ENCODE measurements around the gene ALG1L2. TPM values are rescaled to one million over a fixed set of nuclear protein-coding genes. Genes with fewer than 3 reads are reported as not detected.
A peak's percentile ranks its signal among the peaks of the same experiment; 100 is the strongest.
"Not testable (repeated sequence)": the region's sequence is repeated elsewhere in the genome, so short reads cannot be mapped to it uniquely, and the experiment has no call there.

The ALG1L2 gene
- total and polyA plus RNA-seq, 2 of the 8 experiments (the other 6 are each of a cell fraction or from before 2014, with no cell fraction given), result 0.15 to 1.7 TPM

- H2BK120ac ChIP-seq (replicated peaks; ENCODE audit: low read depth, low read length); FAIRE-seq; CTCF ChIA-PET (ENCODE audit: partially characterized antibody); H2BK20ac ChIP-seq (ENCODE audit: low read length); H3K36me3 ChIP-seq (ENCODE audit: control insufficient read depth in 2 of 4, insufficient read depth in 4 of 4, low read length in 3 of 4); H2AFZ ChIP-seq (ENCODE audit: low read length); H3K4ac ChIP-seq (replicated peaks; ENCODE audit: insufficient read length, low read depth, low read length); H2BK12ac ChIP-seq (ENCODE audit: low read depth, low read length); POLR2A ChIA-PET (ENCODE audit: partially characterized antibody); H3K4me1 ChIP-seq (replicated peaks in 1 of 4; ENCODE audit: control insufficient read depth in 3 of 4, insufficient read depth in 4 of 4, low read length in 3 of 4); H3K79me1 ChIP-seq (ENCODE audit: low read depth, low read length); H4K20me1 ChIP-seq (replicated peaks in 1 of 2; ENCODE audit: control insufficient read depth in 1 of 2, insufficient read depth in 2 of 2, low read length in 2 of 2); H3K23ac ChIP-seq (ENCODE audit: insufficient read length); H2AK5ac ChIP-seq (ENCODE audit: low read depth, low read length); H3K27me3 ChIP-seq (replicated peaks in 1 of 4; ENCODE audit: control insufficient read depth in 3 of 4, extremely low read depth in 1 of 4, insufficient read depth in 3 of 4, low read length in 3 of 4); H3K18ac ChIP-seq (ENCODE audit: extremely low read depth, low read length); H3K14ac ChIP-seq (ENCODE audit: insufficient read length); H3K27ac ChIP-seq (ENCODE audit: low read depth, low read length); H3K23me2 ChIP-seq (ENCODE audit: low read depth, low read length); H3K9me3 ChIP-seq (ENCODE audit: insufficient read depth in 2 of 2, low read depth in 1 of 2, low read length in 1 of 2); H3K79me2 ChIP-seq (ENCODE audit: control insufficient read depth in 1 of 2, insufficient read depth in 2 of 2, low read length in 2 of 2); H2BK5ac ChIP-seq (ENCODE audit: low read depth, low read length); H4K8ac ChIP-seq (ENCODE audit: extremely low read depth, insufficient read depth, low read length); H4K91ac ChIP-seq (replicated peaks; ENCODE audit: insufficient read length, low read length); H4K5ac ChIP-seq (ENCODE audit: insufficient read length, low read depth, low read length); H2BK15ac ChIP-seq (ENCODE audit: low read length); H3K56ac ChIP-seq (replicated peaks; ENCODE audit: insufficient read length, low read depth, low read length): not testable (repeated sequence)
- 9% methylated on average over 18 of the region's 19 CpGs; no CpG with 5 or more reads in 1 of the 2 experiments for WGBS, 2 experiments (ENCODE audit: extremely low coverage in 1 of 2, insufficient coverage in 1 of 2, insufficient read length in 1 of 2, insufficient replicate concordance in 2 of 2, low coverage in 1 of 2, low lambda C conversion rate in 2 of 2, missing lambda C conversion rate in 1 of 2)
- peak; percentile 37 for TF ChIP-seq SAP30 (IDR thresholded peaks at IDR 0.05; ENCODE audit: insufficient read depth, insufficient replicate concordance, low read length)
- peak in 1 of 3 experiments; percentile 2; a peak in 1 of 4 replicates for TF ChIP-seq CTCF (IDR thresholded peaks at IDR 0.05; ENCODE audit: control extremely low read depth in 1 of 3, insufficient read depth in 1 of 3, low read depth in 1 of 3, low read length in 3 of 3)
- Histone ChIP-seq H3K4me3 (ENCODE audit: extremely low read depth in 1 of 4, insufficient read depth in 2 of 4, low read depth in 3 of 4, low read length in 4 of 4) (peak overlapping the region; percentile 62 to 88 (median 82)), H3K9ac (replicated peaks in 1 of 4; ENCODE audit: extremely low read depth in 1 of 4, low read depth in 3 of 4, low read length in 3 of 4) (peak overlapping the region in 2 of 4 experiments; percentile 44 to 51; a peak in 4 of 7 replicates), H3K4me2 (ENCODE audit: insufficient read depth in 1 of 2, low read depth in 2 of 2, low read length in 2 of 2) (peak overlapping the region; percentile 80 to 81)
- DNase-seq (ENCODE audit: low read depth in 1 of 2, low spot score in 2 of 2), result peak in 1 of 2 experiments; percentile 56
Observed at GRCh38 chr3:130110386-130111169, 28.9 kb downstream of the ALG1L2 start.
